Liver (tissue), 9 donors: ENCODE measurements around the gene ACVR1. TPM values are rescaled to one million over a fixed set of nuclear protein-coding genes. Genes with fewer than 3 reads are reported as not detected.
"Not testable (repeated sequence)": the region's sequence is repeated elsewhere in the genome, so short reads cannot be mapped to it uniquely, and the experiment has no call there.

Source experiments
- DNase-seq: peaks from one replicate; pipeline ENCODE4 v3.0.0-alpha.2; 2017; ENCODE audit warnings: low spot score
- H3K27ac ChIP-seq, 2 donors: one replicate each; pipeline ENCODE4 v1.7.0; 2013; ENCODE audit warnings: inconsistent platforms in 2 of 2, low read length in 2 of 2, control low read depth in 1 of 2, low read depth in 1 of 2, mild to moderate bottlenecking in 1 of 2
- H3K27me3 ChIP-seq, 4 donors: one replicate each; pipeline versions ENCODE4 v1.6.1 to v1.7.0; 2013; ENCODE audit warnings: low read length in 3 of 4, inconsistent platforms in 1 of 4, mild to moderate bottlenecking in 1 of 4, moderate library complexity in 1 of 4; ENCODE audit not compliant: control insufficient read depth in 4 of 4, insufficient read depth in 4 of 4
- H3K36me3 ChIP-seq, 4 donors: one replicate each; pipeline versions ENCODE4 v1.6.1 to v1.7.0; 2013; ENCODE audit warnings: low read length in 3 of 4, mild to moderate bottlenecking in 3 of 4, low read depth in 1 of 4, moderate library complexity in 1 of 4; ENCODE audit not compliant: control insufficient read depth in 4 of 4, insufficient read depth in 3 of 4
- H3K4me1 ChIP-seq, 4 donors: one replicate each; pipeline versions ENCODE4 v1.6.1 to v1.7.0; 2013; ENCODE audit warnings: low read length in 3 of 4, mild to moderate bottlenecking in 3 of 4, moderate library complexity in 1 of 4; ENCODE audit not compliant: control insufficient read depth in 4 of 4, insufficient read depth in 4 of 4
- H3K4me3 ChIP-seq, 3 donors: one replicate each; pipeline versions ENCODE4 v1.6.1 to v1.7.0; 2013; ENCODE audit warnings: low read length in 3 of 3, control low read depth in 1 of 3, low read depth in 1 of 3, mild to moderate bottlenecking in 1 of 3
- H3K9ac ChIP-seq, 2 donors: one replicate each; pipeline ENCODE4 v1.7.0; 2013; ENCODE audit warnings: low read length in 2 of 2, mild to moderate bottlenecking in 2 of 2, moderate library complexity in 2 of 2, control low read depth in 1 of 2, low read depth in 1 of 2
- H3K9me3 ChIP-seq, 4 donors: one replicate each; pipeline versions ENCODE4 v1.6.1 to v1.7.0; 2013; ENCODE audit warnings: low read length in 3 of 4; ENCODE audit not compliant: control insufficient read depth in 4 of 4
- ATF3 ChIP-seq: IDR thresholded peaks from 2 replicates; pipeline ENCODE4 v1.6.1; 2016; ENCODE audit warnings: antibody characterized with exemption
- CTCF ChIP-seq: fragments of 150-350 bp; IDR thresholded peaks from 2 replicates; pipeline ENCODE4 v1.5.1; 2017; ENCODE audit warnings: improper control_type of control experiment, low read depth, low read length; ENCODE audit not compliant: missing input control
- EGR1 ChIP-seq, 2 donors: IDR thresholded peaks; 2 replicates each; pipeline ENCODE4 v1.6.1; 2016 to 2018; ENCODE audit warnings: antibody characterized with exemption in 2 of 2, low read depth in 2 of 2
- FOXA2 ChIP-seq: IDR thresholded peaks from 2 replicates; pipeline ENCODE4 v1.6.1; 2016; ENCODE audit warnings: antibody characterized with exemption
- GABPA ChIP-seq, 2 donors: IDR thresholded peaks in 1 of 2; conservative IDR thresholded peaks in 1 of 2; 2 replicates each; pipeline ENCODE4 v1.6.1; 2016; ENCODE audit warnings: antibody characterized with exemption in 2 of 2, mild to moderate bottlenecking in 1 of 2, moderate library complexity in 1 of 2
- HNF4A ChIP-seq, 2 donors: conservative IDR thresholded peaks; 2 replicates each; pipeline ENCODE4 v1.6.1; 2016; ENCODE audit warnings: antibody characterized with exemption in 2 of 2, mild to moderate bottlenecking in 2 of 2
- HNF4G ChIP-seq: IDR thresholded peaks from 2 replicates; pipeline ENCODE4 v1.6.1; 2016; ENCODE audit warnings: antibody characterized with exemption
- JUND ChIP-seq, 2 donors: IDR thresholded peaks; 2 replicates each; pipeline ENCODE4 v1.6.1; 2016; ENCODE audit warnings: antibody characterized with exemption in 2 of 2
- MAX ChIP-seq: IDR thresholded peaks from 2 replicates; pipeline ENCODE4 v1.6.1; 2016; ENCODE audit warnings: antibody characterized with exemption
- NR2F2 ChIP-seq: IDR thresholded peaks from 2 replicates; pipeline ENCODE4 v1.6.1; 2016; ENCODE audit warnings: antibody characterized with exemption
- RAD21 ChIP-seq, 2 donors: IDR thresholded peaks; 2 replicates each; pipeline ENCODE4 v1.6.1; 2016; ENCODE audit warnings: antibody characterized with exemption in 2 of 2, mild to moderate bottlenecking in 2 of 2
- REST ChIP-seq: IDR thresholded peaks from 2 replicates; pipeline ENCODE4 v1.6.1; 2016; ENCODE audit warnings: antibody characterized with exemption, mild to moderate bottlenecking
- RXRA ChIP-seq, 2 donors: IDR thresholded peaks; 2 replicates each; pipeline ENCODE4 v1.6.1; 2017 to 2018; ENCODE audit warnings: antibody characterized with exemption in 2 of 2, mild to moderate bottlenecking in 1 of 2
- SP1 ChIP-seq: IDR thresholded peaks from 2 replicates; pipeline ENCODE4 v1.6.1; 2018; ENCODE audit warnings: antibody characterized with exemption, mild to moderate bottlenecking
- TAF1 ChIP-seq: conservative IDR thresholded peaks from 2 replicates; pipeline ENCODE4 v1.6.1; 2016; ENCODE audit warnings: antibody characterized with exemption, mild to moderate bottlenecking
- YY1 ChIP-seq: IDR thresholded peaks from 2 replicates; pipeline ENCODE4 v1.6.1; 2016; ENCODE audit warnings: antibody characterized with exemption, mild to moderate bottlenecking
- ZBTB33 ChIP-seq: IDR thresholded peaks from 2 replicates; pipeline ENCODE4 v1.6.1; 2016; ENCODE audit warnings: antibody characterized with exemption
- WGBS: extraction: QIAGEN DNeasy Blood & Tissue Kit; methylation state at CpG from one replicate; pipeline ENCODE4 v1.1.7; 2013; 5-methylcytosine and 5-hydroxymethylcytosine counted together
- polyA plus RNA-seq, 2 donors: library from polyadenylated mRNA; stranded (reverse) in 1 of 2; unstranded in 1 of 2; fragments of 200-250 nt in 1 of 2; fragments of >200 nt in 1 of 2; fragmentation: Nextera tagmentation in 1 of 2; extraction: Ambion mirVana in 1 of 2; gene quantifications; one replicate each; pipeline versions ENCODE4 v1.2.1 to v1.2.3, GENCODE V29; 2013 to 2015
- total RNA-seq, 2 donors: library from RNA; depleted of rRNA; stranded (reverse); fragments of >200 nt; gene quantifications; one replicate each; pipeline ENCODE4 v1.2.3, GENCODE V29; 2014
- donor health status: healthy.
- donor health status: healthy.
- donor health status: healthy.
- donor health status: healthy.
- donor health status: healthy.

Gene ACVR1
- total and polyA plus RNA-seq, 4 donors = 6.2 to 20.4 (median 8.5) TPM

GRCh38 chr2:157830266-157830665, 45.9 kb downstream of the ACVR1 start:
- H3K36me3 ChIP-seq = no peaks in the 10 kb centered on the region
- H3K27ac ChIP-seq = peak overlapping the region in 1 of 2 donors; percentile 75
- TF ChIP-seq TAF1 = no peak
- TF ChIP-seq MAX = no peak
- no peak for TF ChIP-seq JUND (IDR thresholded peaks at IDR 0.05)
- no peak for TF ChIP-seq CTCF
- TF ChIP-seq YY1 = no peak
- no peak for TF ChIP-seq RAD21 (IDR thresholded peaks at IDR 0.05)
- TF ChIP-seq ATF3 = no peak
- no peak for TF ChIP-seq FOXA2
- TF ChIP-seq ZBTB33 = no peak
- no peak for TF ChIP-seq RXRA (IDR thresholded peaks at IDR 0.05)
- TF ChIP-seq NR2F2 = no peak
- H3K9ac ChIP-seq = no peak overlapping the region
- H3K27me3 ChIP-seq = no peaks in the 10 kb centered on the region
- H3K4me1 ChIP-seq = peaks cover 0 to 8% (median 3%) of the 10 kb centered on the region in 4 donors
- 78% methylated on average over 1 of the region's 1 CpG for WGBS
- no peak for DNase-seq
- no peak overlapping the region for H3K4me3 ChIP-seq
- no peaks in the 10 kb centered on the region for H3K9me3 ChIP-seq

GRCh38 chr2:157827377-157827776, 48.8 kb downstream of the ACVR1 start:
- H3K4me3 ChIP-seq = no peak overlapping the region
- no peaks in the 10 kb centered on the region for H3K27me3 ChIP-seq
- DNase-seq = no peak
- TF ChIP-seq TAF1 (no peak), SP1 (no peak), GABPA (IDR thresholded peaks at IDR 0.05 in 1 of 2, conservative IDR thresholded peaks at IDR 0.05 in 1 of 2) (no peak), EGR1 (IDR thresholded peaks at IDR 0.05; ENCODE audit: low read depth in 2 of 2) (no peak), HNF4A (conservative IDR thresholded peaks at IDR 0.05) (no peak), MAX (no peak), REST (no peak), HNF4G (no peak)
- peaks cover 0 to 2% (median 0%) of the 10 kb centered on the region in 4 donors for H3K36me3 ChIP-seq
- H3K27ac ChIP-seq = no peak overlapping the region
- 94% methylated on average over 3 of the region's 3 CpGs for WGBS
- H3K9me3 ChIP-seq = no peaks in the 10 kb centered on the region
- H3K9ac ChIP-seq = no peak overlapping the region
- peaks cover 3 to 16% (median 10%) of the 10 kb centered on the region in 4 donors for H3K4me1 ChIP-seq

GRCh38 chr2:157826644-157827043, 49.5 kb downstream of the ACVR1 start:
- DNase-seq, H3K27me3 ChIP-seq: not testable (repeated sequence)
- H3K4me1 ChIP-seq = peaks cover 10 to 24% (median 14%) of the 10 kb centered on the region in 4 donors

More at GRCh38 chr2:157826644-157827043, 49.5 kb downstream of the ACVR1 start:
- H3K36me3 ChIP-seq, H3K9ac ChIP-seq, H3K27ac ChIP-seq, H3K4me3 ChIP-seq, H3K9me3 ChIP-seq: not testable (repeated sequence)
